ENCODE measurements around the gene RAB11FIP2. TPM values are rescaled to one million over a fixed set of nuclear protein-coding genes. Genes with fewer than 3 reads are reported as not detected.

The RAB11FIP2 gene
- total RNA-seq, 4 donors from 2014 or later = 9.6 to 15.5 (median 11.3) TPM

DNA sequence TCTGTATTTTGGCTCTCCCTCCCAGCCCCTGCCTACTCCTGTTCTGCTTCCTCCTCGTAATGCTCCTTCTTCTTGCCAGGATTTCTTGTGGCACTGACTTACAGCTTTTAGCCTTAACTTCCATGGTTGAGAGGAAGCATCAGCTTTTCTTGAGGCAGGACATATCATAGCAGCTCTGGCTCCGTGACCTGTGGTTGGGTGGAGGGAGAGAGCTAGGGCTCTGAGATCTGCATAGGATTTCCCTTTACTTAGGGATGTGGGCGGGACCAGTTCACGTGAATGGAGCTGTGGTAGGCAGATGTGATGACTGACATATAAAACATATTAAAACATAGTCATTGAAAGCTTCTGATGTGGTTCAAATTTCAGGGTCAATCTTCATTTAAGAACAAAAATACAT, 10.6 kb upstream of the RAB11FIP2 start:
- intact Hi-C loops (cut with DNase I; ENCODE audit: low total_unique reads) = no loop called here
- Histone ChIP-seq H3K9me3 (no peaks in the 10 kb centered on the region), H3K4me3 (no peak overlapping the region), H3K4me1 (no peaks in the 10 kb centered on the region), H3K36me3 (no peaks in the 10 kb centered on the region), H3K27me3 (no peaks in the 10 kb centered on the region), H3K27ac (no peak overlapping the region)
- no peak for ATAC-seq
- no peak for DNase-seq
- in situ Hi-C loops (cut with MboI; ENCODE audit: low sequenced_read_pairs in 4 of 4) = no loop called here
- TF ChIP-seq POLR2A (IDR thresholded peaks at IDR 0.05) = no peak
- TF ChIP-seq, protein P1, sequence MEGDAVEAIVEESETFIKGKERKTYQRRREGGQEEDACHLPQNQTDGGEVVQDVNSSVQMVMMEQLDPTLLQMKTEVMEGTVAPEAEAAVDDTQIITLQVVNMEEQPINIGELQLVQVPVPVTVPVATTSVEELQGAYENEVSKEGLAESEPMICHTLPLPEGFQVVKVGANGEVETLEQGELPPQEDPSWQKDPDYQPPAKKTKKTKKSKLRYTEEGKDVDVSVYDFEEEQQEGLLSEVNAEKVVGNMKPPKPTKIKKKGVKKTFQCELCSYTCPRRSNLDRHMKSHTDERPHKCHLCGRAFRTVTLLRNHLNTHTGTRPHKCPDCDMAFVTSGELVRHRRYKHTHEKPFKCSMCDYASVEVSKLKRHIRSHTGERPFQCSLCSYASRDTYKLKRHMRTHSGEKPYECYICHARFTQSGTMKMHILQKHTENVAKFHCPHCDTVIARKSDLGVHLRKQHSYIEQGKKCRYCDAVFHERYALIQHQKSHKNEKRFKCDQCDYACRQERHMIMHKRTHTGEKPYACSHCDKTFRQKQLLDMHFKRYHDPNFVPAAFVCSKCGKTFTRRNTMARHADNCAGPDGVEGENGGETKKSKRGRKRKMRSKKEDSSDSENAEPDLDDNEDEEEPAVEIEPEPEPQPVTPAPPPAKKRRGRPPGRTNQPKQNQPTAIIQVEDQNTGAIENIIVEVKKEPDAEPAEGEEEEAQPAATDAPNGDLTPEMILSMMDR (IDR thresholded peaks at IDR 0.05 in 4 of 5, conservative IDR thresholded peaks at IDR 0.05 in 1 of 5) = no peak

DNA sequence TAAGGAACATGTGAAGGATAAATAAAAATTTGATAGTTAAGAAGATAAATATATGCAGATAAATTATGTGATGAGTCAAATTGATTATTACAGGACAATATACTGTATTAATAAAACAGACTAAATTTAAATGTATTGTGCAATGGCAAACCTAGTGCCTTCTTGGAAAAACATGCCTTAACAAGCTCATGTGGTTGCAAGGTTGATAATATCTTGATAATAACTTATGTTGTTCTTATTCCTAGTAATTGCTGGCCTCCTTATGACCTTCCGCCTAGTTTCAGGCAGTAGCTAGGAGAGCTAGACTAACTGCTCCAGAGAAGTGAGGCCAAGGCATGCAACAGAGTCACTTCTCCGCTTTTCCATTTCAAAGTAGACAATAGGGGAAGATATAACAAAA, 7.6 kb upstream of the RAB11FIP2 start:
- intact Hi-C loops (cut with DNase I; ENCODE audit: low total_unique reads) (no loop called here), in situ Hi-C loops (cut with MboI; ENCODE audit: low sequenced_read_pairs in 4 of 4) (no loop called here)
- ATAC-seq = no peak
- no peaks in the 10 kb centered on the region for H3K27me3 ChIP-seq
- H3K4me3 ChIP-seq = no peak overlapping the region
- H3K36me3 ChIP-seq = no peaks in the 10 kb centered on the region
- DNase-seq = no peak
- no peaks in the 10 kb centered on the region for H3K9me3 ChIP-seq
- H3K27ac ChIP-seq = no peak overlapping the region
- H3K4me1 ChIP-seq = no peaks in the 10 kb centered on the region
- TF ChIP-seq, protein P1 (IDR thresholded peaks at IDR 0.05 in 4 of 5, conservative IDR thresholded peaks at IDR 0.05 in 1 of 5) = no peak
- TF ChIP-seq POLR2A (IDR thresholded peaks at IDR 0.05) = no peak

DNA sequence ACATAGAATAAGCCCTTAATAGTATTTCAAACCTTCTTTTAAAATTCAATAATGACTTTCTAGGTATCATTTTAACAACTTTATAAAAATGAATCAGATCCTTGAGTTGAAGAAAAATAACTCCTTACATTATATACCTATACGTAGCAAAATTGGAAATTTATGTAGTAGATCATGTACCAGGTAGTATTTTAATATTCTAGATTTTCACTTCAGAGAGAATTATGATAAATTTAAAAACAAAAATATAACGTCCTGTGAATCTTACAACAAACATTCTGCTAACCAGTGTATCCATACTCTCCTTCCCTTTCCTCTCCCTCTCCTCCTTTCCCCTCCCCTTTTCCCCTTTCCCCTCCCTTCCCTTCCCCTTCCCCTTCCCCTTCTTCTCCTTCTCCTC, 6.1 kb upstream of the RAB11FIP2 start:
- no peak for DNase-seq
- Histone ChIP-seq H3K27ac (no peak overlapping the region), H3K36me3 (no peaks in the 10 kb centered on the region), H3K4me3 (no peak overlapping the region), H3K4me1 (no peaks in the 10 kb centered on the region), H3K27me3 (no peaks in the 10 kb centered on the region), H3K9me3 (no peaks in the 10 kb centered on the region)
- in situ Hi-C loops (cut with MboI; ENCODE audit: low sequenced_read_pairs in 4 of 4) = no loop called here
- intact Hi-C loops (cut with DNase I; ENCODE audit: low total_unique reads) = no loop called here
- TF ChIP-seq, protein P1 (IDR thresholded peaks at IDR 0.05 in 4 of 5, conservative IDR thresholded peaks at IDR 0.05 in 1 of 5) = no peak
- TF ChIP-seq POLR2A (IDR thresholded peaks at IDR 0.05) = no peak
- no peak for ATAC-seq

DNA sequence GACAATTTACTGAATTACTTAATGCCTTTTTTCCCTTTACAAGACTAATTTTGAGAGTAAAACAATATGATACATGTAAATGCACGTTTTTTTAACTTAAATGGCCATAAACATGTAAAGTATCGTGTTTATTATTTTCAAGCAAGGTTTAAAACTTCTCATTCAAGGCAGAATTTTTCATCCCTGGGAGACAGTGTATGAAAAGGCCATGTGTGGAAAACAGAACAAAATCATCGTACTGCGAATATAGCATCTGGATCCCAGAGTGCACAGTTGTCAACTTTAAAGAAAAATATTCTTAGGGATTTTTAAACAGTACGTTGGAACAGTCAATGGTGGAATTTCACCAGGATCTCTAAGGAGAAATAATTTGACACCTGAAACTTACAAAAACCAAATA, 1.1 kb upstream of the RAB11FIP2 start:
- intact Hi-C loops (cut with DNase I; ENCODE audit: low total_unique reads) (loop anchor here (2.0 to 10.0 kb wide), 4 partner anchors 295 to 1303 kb away; partner anchors contain the start of genes CACUL1, FAM204A, HSPA12A and PDZD8), in situ Hi-C loops (cut with MboI; ENCODE audit: low sequenced_read_pairs in 4 of 4) (loop anchor here in 2 of 4 donors (25.0 kb wide), 1 partner anchor 289 kb away; the partner anchor contains the start of gene FAM204A (in 2 of the 2))
- Histone ChIP-seq H3K27me3 (no peaks in the 10 kb centered on the region), H3K27ac (no peak overlapping the region), H3K36me3 (no peaks in the 10 kb centered on the region), H3K9me3 (no peaks in the 10 kb centered on the region), H3K4me3 (no peak overlapping the region), H3K4me1 (peaks cover 26 to 35% of the 10 kb centered on the region in 2 donors)
- DNase-seq = no peak
- TF ChIP-seq, protein P1 (IDR thresholded peaks at IDR 0.05 in 4 of 5, conservative IDR thresholded peaks at IDR 0.05 in 1 of 5) = no peak
- TF ChIP-seq POLR2A (IDR thresholded peaks at IDR 0.05) = no peak
- no peak for ATAC-seq
